MM.1S (cell line): ENCODE measurements around the gene LEUTX.
"Not testable (repeated sequence)": the region's sequence is repeated elsewhere in the genome, so short reads cannot be mapped to it uniquely, and the experiment has no call there.

Experiments used
- DNase-seq: peaks from one replicate; pipeline ENCODE4 v3.0.0-alpha.2; 2015
- H2AFZ ChIP-seq: fragments of 300-600 bp; sonication (generic); 2 replicates; pipeline ENCODE4 v1.6.0; 2016; ENCODE audit warnings: antibody characterized with exemption, low read length
- H3F3A ChIP-seq: fragments of 300-600 bp; sonication (generic); 2 replicates; pipeline ENCODE4 v1.6.1; 2016; ENCODE audit warnings: mild to moderate bottlenecking, antibody characterized with exemption, low read length, moderate library complexity, mixed read lengths; ENCODE audit not compliant: insufficient read depth
- H3K27ac ChIP-seq: fragments of 300-600 bp; sonication (generic); 2 replicates; pipeline ENCODE4 v1.5.1; 2016; ENCODE audit warnings: mild to moderate bottlenecking, low read length
- H3K27me3 ChIP-seq: fragments of 300-600 bp; sonication (generic); replicated peaks from 2 replicates; pipeline ENCODE4 v1.6.0; 2016; ENCODE audit warnings: low read length; ENCODE audit not compliant: insufficient read depth
- H3K36me3 ChIP-seq: fragments of 300-600 bp; sonication (generic); replicated peaks from 2 replicates; pipeline ENCODE4 v1.6.1; 2016; ENCODE audit warnings: mild to moderate bottlenecking, low read length, mixed read lengths; ENCODE audit not compliant: insufficient read depth
- H3K4me1 ChIP-seq: fragments of 300-600 bp; sonication (generic); 2 replicates; pipeline ENCODE4 v1.6.1; 2016; ENCODE audit warnings: low read length, mixed read lengths
- H3K4me2 ChIP-seq: fragments of 300-600 bp; sonication (generic); 2 replicates; pipeline ENCODE4 v1.6.0; 2016; ENCODE audit warnings: low read depth, low read length
- H3K4me3 ChIP-seq: fragments of 300-600 bp; sonication (generic); 2 replicates; pipeline ENCODE4 v1.5.1; 2016; ENCODE audit warnings: low read length, mixed read lengths
- H3K79me2 ChIP-seq: fragments of 300-600 bp; sonication (generic); 2 replicates; pipeline ENCODE4 v1.6.1; 2016; ENCODE audit warnings: mixed run types, low read length, mixed read lengths
- H3K9ac ChIP-seq: fragments of 300-600 bp; sonication (generic); 2 replicates; pipeline ENCODE4 v1.6.1; 2016; ENCODE audit warnings: low read length, mixed read lengths
- H3K9me2 ChIP-seq: fragments of 300-600 bp; sonication (generic); replicated peaks from 2 replicates; pipeline ENCODE4 v1.6.1; 2016; ENCODE audit warnings: mild to moderate bottlenecking, low read length, mixed read lengths; ENCODE audit not compliant: insufficient read depth
- H3K9me3 ChIP-seq: fragments of 300-600 bp; sonication (generic); replicated peaks from 2 replicates; pipeline ENCODE4 v1.6.1; 2016; ENCODE audit warnings: mild to moderate bottlenecking, low read length, mixed read lengths; ENCODE audit not compliant: insufficient read depth
- H4K20me1 ChIP-seq: fragments of 300-600 bp; sonication (generic); 2 replicates; pipeline ENCODE4 v1.6.1; 2016; ENCODE audit warnings: mild to moderate bottlenecking, low read length, moderate library complexity, mixed read lengths; ENCODE audit not compliant: insufficient read depth
- CTCF ChIP-seq: fragments of 300-600 bp; sonication (generic); IDR thresholded peaks from 2 replicates; pipeline ENCODE4 v1.5.1; 2016; ENCODE audit warnings: antibody characterized with exemption, low read length, mixed read lengths
- EZH2 ChIP-seq: fragments of 300-600 bp; sonication (generic); optimal IDR thresholded peaks from 2 replicates; pipeline ENCODE3; 2017; ENCODE audit warnings: low read depth, mild to moderate bottlenecking, antibody characterized with exemption, low read length, mixed read lengths
- EZH2phosphoT487 ChIP-seq: fragments of 300-600 bp; sonication (generic); IDR thresholded peaks from 2 replicates; pipeline ENCODE4 v1.6.1; 2018; ENCODE audit warnings: antibody characterized with exemption, low read length

The LEUTX gene

DNA sequence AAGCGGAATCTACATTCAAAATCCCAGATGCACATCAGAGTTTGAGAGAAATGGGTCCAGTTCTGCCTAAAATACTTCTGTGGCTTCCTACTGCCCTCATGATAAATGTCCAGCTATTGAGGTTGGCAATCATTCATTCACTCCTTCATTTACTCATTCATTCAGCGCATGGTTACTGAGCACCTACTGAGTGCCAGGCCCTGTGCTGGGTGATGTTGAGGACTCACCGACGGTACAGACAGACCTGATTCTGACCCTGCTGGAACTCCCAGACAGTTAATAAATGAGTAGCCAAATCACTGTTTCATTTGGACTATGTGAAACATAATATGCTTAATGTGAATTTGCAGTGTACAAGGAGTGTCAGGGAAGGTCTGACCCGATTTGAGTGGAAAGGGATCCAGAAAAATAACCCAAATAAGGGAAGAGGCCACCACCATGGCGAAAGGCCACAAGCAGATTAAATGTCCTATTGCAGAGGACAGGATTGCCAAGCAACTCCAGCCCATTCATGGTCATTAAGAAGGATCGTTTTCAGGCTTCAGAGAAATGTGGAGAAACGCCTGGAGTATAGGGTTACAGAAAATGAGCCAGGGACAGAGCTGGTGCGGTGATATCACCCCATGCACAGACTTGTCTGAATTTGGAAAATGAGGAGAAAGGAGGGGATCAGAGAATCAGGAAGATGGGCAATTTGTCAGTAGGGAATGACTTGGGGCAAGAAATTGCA is 34.8 kb downstream of the LEUTX start:
- Histone ChIP-seq H3K27ac (no peak overlapping the region), H3K9ac (no peak overlapping the region), H3K9me3 (no peaks in the 10 kb centered on the region), H3K79me2 (no peaks in the 10 kb centered on the region), H3K4me2 (no peak overlapping the region), H3K4me3 (no peak overlapping the region), H3K27me3 (no peaks in the 10 kb centered on the region), H2AFZ (no peak overlapping the region), H3K4me1 (no peaks in the 10 kb centered on the region), H3K36me3 (no peaks in the 10 kb centered on the region), H3F3A (no peaks in the 10 kb centered on the region), H4K20me1 (no peaks in the 10 kb centered on the region), H3K9me2 (no peaks in the 10 kb centered on the region)
- no peak for DNase-seq
- TF ChIP-seq CTCF: no peak
- TF ChIP-seq EZH2phosphoT487: no peak
- TF ChIP-seq EZH2: no peak

DNA sequence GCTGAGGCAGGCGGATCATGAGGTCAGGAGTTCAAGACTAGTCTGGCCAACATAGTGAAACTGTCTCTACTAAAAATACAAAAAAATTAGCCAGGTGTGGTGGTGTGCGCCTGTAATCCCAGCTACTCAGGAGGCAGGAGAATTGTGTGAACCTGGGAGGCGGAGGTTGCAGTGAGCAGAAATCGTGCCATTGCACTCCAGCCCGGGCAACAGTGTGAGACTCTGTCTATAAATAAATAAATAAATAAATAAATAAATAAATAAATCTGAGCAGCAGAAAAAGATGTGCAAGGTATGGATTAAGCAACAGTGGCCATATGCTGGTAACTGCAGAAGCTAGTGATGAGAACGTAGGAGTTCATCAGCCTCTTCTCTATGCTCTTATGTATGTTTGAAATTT is 35.5 kb downstream of the LEUTX start:
- not testable (repeated sequence) for H3K9me3 ChIP-seq, H3K4me2 ChIP-seq, H3K27ac ChIP-seq, H3K27me3 ChIP-seq, H3K4me1 ChIP-seq, DNase-seq, H3K9me2 ChIP-seq, H3K4me3 ChIP-seq, H4K20me1 ChIP-seq, H3K36me3 ChIP-seq, H3K9ac ChIP-seq, H3F3A ChIP-seq, H2AFZ ChIP-seq, H3K79me2 ChIP-seq

DNA sequence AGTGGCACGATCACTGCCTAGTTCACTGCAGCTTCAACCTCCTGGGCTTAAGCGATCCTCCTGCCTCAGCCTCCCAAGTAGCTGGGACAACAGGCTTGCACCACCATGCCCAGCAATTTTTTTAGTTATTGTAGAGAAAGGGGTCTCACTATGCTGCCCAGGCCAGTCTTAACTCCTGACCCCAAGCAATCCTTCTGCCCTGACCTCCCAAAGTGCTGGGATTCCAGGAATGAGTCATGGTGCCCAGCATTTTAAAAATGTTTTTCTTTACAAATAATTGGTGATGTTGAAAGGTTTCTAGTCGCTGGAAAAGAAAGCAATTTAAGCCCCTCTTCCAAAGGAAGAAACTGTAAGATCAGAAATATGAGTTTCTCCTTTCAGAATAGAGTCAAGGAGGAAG is 35.9 kb downstream of the LEUTX start:
- Histone ChIP-seq H3K9me2 (no peaks in the 10 kb centered on the region), H3K9me3 (no peaks in the 10 kb centered on the region), H4K20me1 (no peaks in the 10 kb centered on the region), H3K9ac (no peak overlapping the region), H3K4me3 (no peak overlapping the region), H3K4me1 (no peaks in the 10 kb centered on the region), H3K27me3 (no peaks in the 10 kb centered on the region), H3K27ac (no peak overlapping the region), H3F3A (no peaks in the 10 kb centered on the region), H3K4me2 (no peak overlapping the region), H3K36me3 (no peaks in the 10 kb centered on the region), H3K79me2 (no peaks in the 10 kb centered on the region), H2AFZ (no peak overlapping the region)
- DNase-seq: no peak
- TF ChIP-seq EZH2phosphoT487: no peak
- no peak for TF ChIP-seq EZH2
- TF ChIP-seq CTCF: no peak

GRCh38 chr19:39816287-39817048 is 37.8 kb downstream of the LEUTX start:
- Histone ChIP-seq H3K79me2 (no peaks in the 10 kb centered on the region), H3K9ac (no peak overlapping the region), H3K4me1 (no peaks in the 10 kb centered on the region), H3K27me3 (no peaks in the 10 kb centered on the region), H3K9me2 (no peaks in the 10 kb centered on the region), H3F3A (no peaks in the 10 kb centered on the region), H3K4me3 (no peak overlapping the region), H3K27ac (no peak overlapping the region), H3K9me3 (no peaks in the 10 kb centered on the region), H2AFZ (no peak overlapping the region), H3K4me2 (no peak overlapping the region), H4K20me1 (no peaks in the 10 kb centered on the region), H3K36me3 (no peaks in the 10 kb centered on the region)
- TF ChIP-seq EZH2 (no peak), CTCF (no peak), EZH2phosphoT487 (no peak)
- DNase-seq: no peak
